Panc1 (cell line): ENCODE measurements around the gene TOGARAM2.

Experiments used
- CTCF ChIP-seq: fragments of 450-650 bp; IDR thresholded peaks from 2 replicates; pipeline ENCODE4 v1.5.1; 2017; ENCODE audit warnings: mild to moderate bottlenecking
- POLR2AphosphoS5 ChIP-seq: IDR thresholded peaks from 2 replicates; pipeline ENCODE4 v1.6.1; 2012; ENCODE audit warnings: mild to moderate bottlenecking, low read depth, low read length, moderate library complexity
- TF ChIP-seq, protein P1 (sequence below), 2 experiments: IDR thresholded peaks; 2 replicates each; pipeline ENCODE4 v1.6.1; 2011 to 2012; ENCODE audit warnings: low read depth in 2 of 2, control low read depth in 1 of 2, low read length in 1 of 2, mild to moderate bottlenecking in 1 of 2, moderate library complexity in 1 of 2; ENCODE audit not compliant: insufficient read depth in 1 of 2

GRCh38 chr2:29025711-29026110, 44.6 kb downstream of the TOGARAM2 start:
- no peak for TF ChIP-seq CTCF
- TF ChIP-seq, protein P1, sequence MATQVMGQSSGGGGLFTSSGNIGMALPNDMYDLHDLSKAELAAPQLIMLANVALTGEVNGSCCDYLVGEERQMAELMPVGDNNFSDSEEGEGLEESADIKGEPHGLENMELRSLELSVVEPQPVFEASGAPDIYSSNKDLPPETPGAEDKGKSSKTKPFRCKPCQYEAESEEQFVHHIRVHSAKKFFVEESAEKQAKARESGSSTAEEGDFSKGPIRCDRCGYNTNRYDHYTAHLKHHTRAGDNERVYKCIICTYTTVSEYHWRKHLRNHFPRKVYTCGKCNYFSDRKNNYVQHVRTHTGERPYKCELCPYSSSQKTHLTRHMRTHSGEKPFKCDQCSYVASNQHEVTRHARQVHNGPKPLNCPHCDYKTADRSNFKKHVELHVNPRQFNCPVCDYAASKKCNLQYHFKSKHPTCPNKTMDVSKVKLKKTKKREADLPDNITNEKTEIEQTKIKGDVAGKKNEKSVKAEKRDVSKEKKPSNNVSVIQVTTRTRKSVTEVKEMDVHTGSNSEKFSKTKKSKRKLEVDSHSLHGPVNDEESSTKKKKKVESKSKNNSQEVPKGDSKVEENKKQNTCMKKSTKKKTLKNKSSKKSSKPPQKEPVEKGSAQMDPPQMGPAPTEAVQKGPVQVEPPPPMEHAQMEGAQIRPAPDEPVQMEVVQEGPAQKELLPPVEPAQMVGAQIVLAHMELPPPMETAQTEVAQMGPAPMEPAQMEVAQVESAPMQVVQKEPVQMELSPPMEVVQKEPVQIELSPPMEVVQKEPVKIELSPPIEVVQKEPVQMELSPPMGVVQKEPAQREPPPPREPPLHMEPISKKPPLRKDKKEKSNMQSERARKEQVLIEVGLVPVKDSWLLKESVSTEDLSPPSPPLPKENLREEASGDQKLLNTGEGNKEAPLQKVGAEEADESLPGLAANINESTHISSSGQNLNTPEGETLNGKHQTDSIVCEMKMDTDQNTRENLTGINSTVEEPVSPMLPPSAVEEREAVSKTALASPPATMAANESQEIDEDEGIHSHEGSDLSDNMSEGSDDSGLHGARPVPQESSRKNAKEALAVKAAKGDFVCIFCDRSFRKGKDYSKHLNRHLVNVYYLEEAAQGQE (IDR thresholded peaks at IDR 0.05; ENCODE audit: insufficient read depth in 1 of 2, low read depth in 2 of 2, low read length in 1 of 2): no peak
- no peak for TF ChIP-seq POLR2AphosphoS5
